K562 (cell line): ENCODE results near the gene RPS19. TPM values are rescaled to one million over a fixed set of nuclear protein-coding genes. Genes with fewer than 3 reads are reported as not detected.

Source experiments
- CHD2 ChIP-seq: IDR thresholded peaks from 2 replicates; pipeline ENCODE4 v1.6.1; 2011; ENCODE audit warnings: low read depth, low read length
- FOSL1 ChIP-seq: fragments of 200-800 bp; sonication (Bioruptor generic); conservative IDR thresholded peaks from 2 replicates; pipeline ENCODE4 v1.6.1; 2016; ENCODE audit warnings: missing genetic modification characterization, missing compliant biosample characterization
- SMAD4 ChIP-seq: fragments of 250-450 bp; sonication (Bioruptor Pico); conservative IDR thresholded peaks from 2 replicates; pipeline ENCODE4 v1.8.0; 2021; ENCODE audit warnings: inconsistent platforms, mild to moderate bottlenecking, moderate library complexity
- ZFP36 ChIP-seq: fragments of 150-350 bp; IDR thresholded peaks from 2 replicates; pipeline ENCODE4 v1.6.1; 2018; ENCODE audit warnings: low read length, low read depth; ENCODE audit not compliant: partially characterized antibody
- ZNF699 ChIP-seq: fragments of 250-450 bp; sonication (Bioruptor Pico); IDR thresholded peaks from 2 replicates; pipeline ENCODE4 v1.8.0; 2021; ENCODE audit warnings: mild to moderate bottlenecking, moderate library complexity; ENCODE audit not compliant: insufficient replicate concordance
- polyA plus RNA-seq, 8 experiments: library from polyadenylated mRNA; depleted of rRNA in 4 of 8; stranded (reverse) in 5 of 8; unstranded in 3 of 8; fragments of >200 nt; fragmentation: Nextera tagmentation in 2 of 8; fragmentation: Illumina TruSeq in 1 of 8; extraction: Ambion mirVana in 2 of 8; extraction: Trizol in 1 of 8; gene quantifications; 2 replicates each; pipeline versions ENCODE4 v1.2.1 to v1.2.3, GENCODE V29; 2011 to 2014; ENCODE audit warnings: inconsistent platforms in 1 of 8, missing spikeins in 1 of 8
- total RNA-seq, 7 experiments: library from RNA; depleted of rRNA in 6 of 7; stranded (reverse); fragments of >200 nt in 6 of 7; fragmentation: Illumina TruSeq in 2 of 7; extraction: Trizol in 2 of 7; gene quantifications; 2 replicates each; pipeline versions ENCODE4 v1.2.1 to v1.2.3, GENCODE V29; 2011 to 2021; ENCODE audit warnings: low replicate concordance in 1 of 7
- TF ChIP-seq, protein P1 (sequence below): fragments of 200-800 bp; sonication (Bioruptor generic); IDR thresholded peaks from 2 replicates; pipeline ENCODE4 v1.6.1; 2016; ENCODE audit warnings: missing genetic modification characterization, missing compliant biosample characterization

The RPS19 gene
- total and polyA plus RNA-seq, 9 of the 15 experiments (the other 6 are each of a cell fraction or from before 2014, with no cell fraction given) = 1,964 to 3,408 (median 2,747) TPM

DNA sequence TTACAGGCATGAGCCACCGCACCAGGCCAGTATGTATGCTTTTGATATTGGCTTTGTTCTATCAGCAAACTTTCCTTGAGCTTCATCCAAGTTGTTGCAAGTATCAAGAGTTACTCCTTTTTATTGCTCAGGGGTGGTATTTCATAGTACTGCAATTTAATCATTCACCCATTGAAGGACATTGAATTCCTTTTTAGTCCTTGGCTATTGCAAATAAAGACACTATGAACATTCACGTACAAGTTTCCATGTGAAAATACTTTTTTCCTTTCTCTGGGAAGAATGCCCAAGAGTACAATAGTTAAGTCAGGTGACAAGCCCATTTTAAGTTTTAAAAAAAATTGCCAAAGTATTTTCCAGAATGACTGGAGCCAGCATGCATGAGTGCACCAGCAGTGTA lies 43.3 kb upstream of the RPS19 start (continued):
- TF ChIP-seq, protein P1, sequence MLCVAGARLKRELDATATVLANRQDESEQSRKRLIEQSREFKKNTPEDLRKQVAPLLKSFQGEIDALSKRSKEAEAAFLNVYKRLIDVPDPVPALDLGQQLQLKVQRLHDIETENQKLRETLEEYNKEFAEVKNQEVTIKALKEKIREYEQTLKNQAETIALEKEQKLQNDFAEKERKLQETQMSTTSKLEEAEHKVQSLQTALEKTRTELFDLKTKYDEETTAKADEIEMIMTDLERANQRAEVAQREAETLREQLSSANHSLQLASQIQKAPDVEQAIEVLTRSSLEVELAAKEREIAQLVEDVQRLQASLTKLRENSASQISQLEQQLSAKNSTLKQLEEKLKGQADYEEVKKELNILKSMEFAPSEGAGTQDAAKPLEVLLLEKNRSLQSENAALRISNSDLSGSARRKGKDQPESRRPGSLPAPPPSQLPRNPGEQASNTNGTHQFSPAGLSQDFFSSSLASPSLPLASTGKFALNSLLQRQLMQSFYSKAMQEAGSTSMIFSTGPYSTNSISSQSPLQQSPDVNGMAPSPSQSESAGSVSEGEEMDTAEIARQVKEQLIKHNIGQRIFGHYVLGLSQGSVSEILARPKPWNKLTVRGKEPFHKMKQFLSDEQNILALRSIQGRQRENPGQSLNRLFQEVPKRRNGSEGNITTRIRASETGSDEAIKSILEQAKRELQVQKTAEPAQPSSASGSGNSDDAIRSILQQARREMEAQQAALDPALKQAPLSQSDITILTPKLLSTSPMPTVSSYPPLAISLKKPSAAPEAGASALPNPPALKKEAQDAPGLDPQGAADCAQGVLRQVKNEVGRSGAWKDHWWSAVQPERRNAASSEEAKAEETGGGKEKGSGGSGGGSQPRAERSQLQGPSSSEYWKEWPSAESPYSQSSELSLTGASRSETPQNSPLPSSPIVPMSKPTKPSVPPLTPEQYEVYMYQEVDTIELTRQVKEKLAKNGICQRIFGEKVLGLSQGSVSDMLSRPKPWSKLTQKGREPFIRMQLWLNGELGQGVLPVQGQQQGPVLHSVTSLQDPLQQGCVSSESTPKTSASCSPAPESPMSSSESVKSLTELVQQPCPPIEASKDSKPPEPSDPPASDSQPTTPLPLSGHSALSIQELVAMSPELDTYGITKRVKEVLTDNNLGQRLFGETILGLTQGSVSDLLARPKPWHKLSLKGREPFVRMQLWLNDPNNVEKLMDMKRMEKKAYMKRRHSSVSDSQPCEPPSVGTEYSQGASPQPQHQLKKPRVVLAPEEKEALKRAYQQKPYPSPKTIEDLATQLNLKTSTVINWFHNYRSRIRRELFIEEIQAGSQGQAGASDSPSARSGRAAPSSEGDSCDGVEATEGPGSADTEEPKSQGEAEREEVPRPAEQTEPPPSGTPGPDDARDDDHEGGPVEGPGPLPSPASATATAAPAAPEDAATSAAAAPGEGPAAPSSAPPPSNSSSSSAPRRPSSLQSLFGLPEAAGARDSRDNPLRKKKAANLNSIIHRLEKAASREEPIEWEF (CRISPR knock-in tag) = no peak
- TF ChIP-seq ZNF699 (no peak), CHD2 (no peak), SMAD4 (no peak), ZFP36 (no peak), FOSL1 (tag) (no peak)
